Measurements from ENCODE around the gene CCPG1. TPM values are rescaled to one million over a fixed set of nuclear protein-coding genes. Genes with fewer than 3 reads are reported as not detected.

The CCPG1 gene, protein sequence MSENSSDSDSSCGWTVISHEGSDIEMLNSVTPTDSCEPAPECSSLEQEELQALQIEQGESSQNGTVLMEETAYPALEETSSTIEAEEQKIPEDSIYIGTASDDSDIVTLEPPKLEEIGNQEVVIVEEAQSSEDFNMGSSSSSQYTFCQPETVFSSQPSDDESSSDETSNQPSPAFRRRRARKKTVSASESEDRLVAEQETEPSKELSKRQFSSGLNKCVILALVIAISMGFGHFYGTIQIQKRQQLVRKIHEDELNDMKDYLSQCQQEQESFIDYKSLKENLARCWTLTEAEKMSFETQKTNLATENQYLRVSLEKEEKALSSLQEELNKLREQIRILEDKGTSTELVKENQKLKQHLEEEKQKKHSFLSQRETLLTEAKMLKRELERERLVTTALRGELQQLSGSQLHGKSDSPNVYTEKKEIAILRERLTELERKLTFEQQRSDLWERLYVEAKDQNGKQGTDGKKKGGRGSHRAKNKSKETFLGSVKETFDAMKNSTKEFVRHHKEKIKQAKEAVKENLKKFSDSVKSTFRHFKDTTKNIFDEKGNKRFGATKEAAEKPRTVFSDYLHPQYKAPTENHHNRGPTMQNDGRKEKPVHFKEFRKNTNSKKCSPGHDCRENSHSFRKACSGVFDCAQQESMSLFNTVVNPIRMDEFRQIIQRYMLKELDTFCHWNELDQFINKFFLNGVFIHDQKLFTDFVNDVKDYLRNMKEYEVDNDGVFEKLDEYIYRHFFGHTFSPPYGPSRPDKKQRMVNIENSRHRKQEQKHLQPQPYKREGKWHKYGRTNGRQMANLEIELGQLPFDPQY
- total RNA-seq = 89.0 and 102 TPM in 2 replicates

GRCh38 chr15:55408012-55408928, at the start of gene CCPG1, which contains the start of gene PIERCE2:
Gene CCPG1 (minus strand): TSS chr15:55408359. CDS start chr15:55389424, 18,935 bp downstream.
Gene PIERCE2 (plus strand): TSS chr15:55408495. CDS start chr15:55408769, 274 bp downstream.

GRCh38 chr15:55318588-55319494, 89.3 kb downstream of the CCPG1 start, which contains the start of the genes PIGB and PIGBOS1:
Gene PIGB (plus strand): TSS chr15:55319222. CDS start chr15:55319251, 29 bp downstream.
Gene PIGBOS1 (minus strand): TSS chr15:55319123. CDS start chr15:55317792, 1,331 bp downstream.

Other genes starting within 250 kb of the CCPG1 start
- gene RSL24D1, start 211.4 kb downstream of the CCPG1 start, total RNA-seq = 55.6 and 65.1 TPM in 2 replicates
- 4.6 and 9.7 TPM in 2 replicates for gene RAB27A, start 118.5 kb downstream of the CCPG1 start, total RNA-seq
- 7.5 TPM in 2 replicates for gene PIGBOS1, start 89.2 kb downstream of the CCPG1 start, total RNA-seq
- gene PIGB, start 89.1 kb downstream of the CCPG1 start, total RNA-seq = 14.2 and 16.1 TPM in 2 replicates
- 2.4 TPM in 2 replicates for gene PIERCE2, start 136 bp upstream of the CCPG1 start, total RNA-seq
- gene DNAAF4, start 99.9 kb upstream of the CCPG1 start, total RNA-seq = 1.7 and 1.8 TPM in 2 replicates
- 4.4 and 7.0 TPM in 2 replicates for gene PYGO1, start 180.0 kb upstream of the CCPG1 start, total RNA-seq

Measured in aortic smooth muscle cell (primary cell).